ENCODE results near the gene RNF212B. TPM values are rescaled to one million over a fixed set of nuclear protein-coding genes. Genes with fewer than 3 reads are reported as not detected.

The RNF212B gene
- total RNA-seq, 1 experiment from 2014 or later = not detected

DNA sequence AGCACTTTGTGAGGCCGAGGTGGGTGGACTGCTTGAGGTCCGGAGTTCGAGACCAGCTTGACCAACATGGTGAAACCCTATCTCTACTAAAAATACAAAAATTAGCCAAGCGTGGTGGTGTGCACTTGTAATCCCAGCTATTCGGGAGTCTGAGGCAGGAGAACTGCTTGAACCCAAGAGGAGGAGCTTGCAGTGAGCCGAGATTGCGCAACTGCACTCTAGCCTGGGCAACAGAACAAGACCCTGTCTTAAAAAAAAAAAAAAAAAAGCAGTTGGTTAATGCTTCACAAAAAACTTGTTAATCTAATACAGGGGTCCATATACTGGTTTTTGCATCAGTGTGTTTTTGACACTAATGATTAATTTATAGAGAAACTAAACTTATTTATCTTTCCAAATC is 35.7 kb upstream of the RNF212B start:
- no peaks in the 10 kb centered on the region for H3K27me3 ChIP-seq (ENCODE audit: control insufficient read depth, insufficient read depth, low read length)
- no peaks in the 10 kb centered on the region for H3K4me1 ChIP-seq (ENCODE audit: control insufficient read depth, insufficient read depth, low read length)
- H3K4me3 ChIP-seq (ENCODE audit: low read depth in 2 of 2, low read length in 2 of 2) = no peak overlapping the region
- no peak overlapping the region for H3K27ac ChIP-seq (ENCODE audit: low read length)
- in situ Hi-C loops (cut with HindIII; ENCODE audit: low pct_unique_long_range_greater_than_20kb, low sequenced_read_pairs) (no loop called here), intact Hi-C loops (cut with micrococcal nuclease; ENCODE audit: unreplicated experiment) (no loop called here)
- ATAC-seq = no peak
- no peak for DNase-seq (ENCODE audit: low read depth, low spot score)
- no peaks in the 10 kb centered on the region for H3K36me3 ChIP-seq (ENCODE audit: control insufficient read depth, insufficient read depth, low read length)
- no peaks in the 10 kb centered on the region for H3K9me3 ChIP-seq (ENCODE audit: control insufficient read depth, insufficient read depth, low read depth, low read length)
- no peak for TF ChIP-seq TCF7L2 (IDR thresholded peaks at IDR 0.05; ENCODE audit: low read depth, low read length)
- TF ChIP-seq SIN3A (IDR thresholded peaks at IDR 0.05; ENCODE audit: borderline replicate concordance, insufficient read depth, low read depth, low read length) = no peak
- no peak for TF ChIP-seq POLR2AphosphoS5 (IDR thresholded peaks at IDR 0.05; ENCODE audit: low read depth, low read length)
- TF ChIP-seq, protein P1, sequence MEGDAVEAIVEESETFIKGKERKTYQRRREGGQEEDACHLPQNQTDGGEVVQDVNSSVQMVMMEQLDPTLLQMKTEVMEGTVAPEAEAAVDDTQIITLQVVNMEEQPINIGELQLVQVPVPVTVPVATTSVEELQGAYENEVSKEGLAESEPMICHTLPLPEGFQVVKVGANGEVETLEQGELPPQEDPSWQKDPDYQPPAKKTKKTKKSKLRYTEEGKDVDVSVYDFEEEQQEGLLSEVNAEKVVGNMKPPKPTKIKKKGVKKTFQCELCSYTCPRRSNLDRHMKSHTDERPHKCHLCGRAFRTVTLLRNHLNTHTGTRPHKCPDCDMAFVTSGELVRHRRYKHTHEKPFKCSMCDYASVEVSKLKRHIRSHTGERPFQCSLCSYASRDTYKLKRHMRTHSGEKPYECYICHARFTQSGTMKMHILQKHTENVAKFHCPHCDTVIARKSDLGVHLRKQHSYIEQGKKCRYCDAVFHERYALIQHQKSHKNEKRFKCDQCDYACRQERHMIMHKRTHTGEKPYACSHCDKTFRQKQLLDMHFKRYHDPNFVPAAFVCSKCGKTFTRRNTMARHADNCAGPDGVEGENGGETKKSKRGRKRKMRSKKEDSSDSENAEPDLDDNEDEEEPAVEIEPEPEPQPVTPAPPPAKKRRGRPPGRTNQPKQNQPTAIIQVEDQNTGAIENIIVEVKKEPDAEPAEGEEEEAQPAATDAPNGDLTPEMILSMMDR (IDR thresholded peaks at IDR 0.05) = no peak
- TF ChIP-seq, protein P2, sequence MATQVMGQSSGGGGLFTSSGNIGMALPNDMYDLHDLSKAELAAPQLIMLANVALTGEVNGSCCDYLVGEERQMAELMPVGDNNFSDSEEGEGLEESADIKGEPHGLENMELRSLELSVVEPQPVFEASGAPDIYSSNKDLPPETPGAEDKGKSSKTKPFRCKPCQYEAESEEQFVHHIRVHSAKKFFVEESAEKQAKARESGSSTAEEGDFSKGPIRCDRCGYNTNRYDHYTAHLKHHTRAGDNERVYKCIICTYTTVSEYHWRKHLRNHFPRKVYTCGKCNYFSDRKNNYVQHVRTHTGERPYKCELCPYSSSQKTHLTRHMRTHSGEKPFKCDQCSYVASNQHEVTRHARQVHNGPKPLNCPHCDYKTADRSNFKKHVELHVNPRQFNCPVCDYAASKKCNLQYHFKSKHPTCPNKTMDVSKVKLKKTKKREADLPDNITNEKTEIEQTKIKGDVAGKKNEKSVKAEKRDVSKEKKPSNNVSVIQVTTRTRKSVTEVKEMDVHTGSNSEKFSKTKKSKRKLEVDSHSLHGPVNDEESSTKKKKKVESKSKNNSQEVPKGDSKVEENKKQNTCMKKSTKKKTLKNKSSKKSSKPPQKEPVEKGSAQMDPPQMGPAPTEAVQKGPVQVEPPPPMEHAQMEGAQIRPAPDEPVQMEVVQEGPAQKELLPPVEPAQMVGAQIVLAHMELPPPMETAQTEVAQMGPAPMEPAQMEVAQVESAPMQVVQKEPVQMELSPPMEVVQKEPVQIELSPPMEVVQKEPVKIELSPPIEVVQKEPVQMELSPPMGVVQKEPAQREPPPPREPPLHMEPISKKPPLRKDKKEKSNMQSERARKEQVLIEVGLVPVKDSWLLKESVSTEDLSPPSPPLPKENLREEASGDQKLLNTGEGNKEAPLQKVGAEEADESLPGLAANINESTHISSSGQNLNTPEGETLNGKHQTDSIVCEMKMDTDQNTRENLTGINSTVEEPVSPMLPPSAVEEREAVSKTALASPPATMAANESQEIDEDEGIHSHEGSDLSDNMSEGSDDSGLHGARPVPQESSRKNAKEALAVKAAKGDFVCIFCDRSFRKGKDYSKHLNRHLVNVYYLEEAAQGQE (IDR thresholded peaks at IDR 0.05; ENCODE audit: insufficient read depth in 1 of 2, low read depth in 2 of 2, low read length in 1 of 2) = no peak
- no TSS peak for BruUV-seq (replicated peaks)
- POLR2A ChIA-PET = no interaction called here
- CTCF ChIA-PET = no interaction called here

DNA sequence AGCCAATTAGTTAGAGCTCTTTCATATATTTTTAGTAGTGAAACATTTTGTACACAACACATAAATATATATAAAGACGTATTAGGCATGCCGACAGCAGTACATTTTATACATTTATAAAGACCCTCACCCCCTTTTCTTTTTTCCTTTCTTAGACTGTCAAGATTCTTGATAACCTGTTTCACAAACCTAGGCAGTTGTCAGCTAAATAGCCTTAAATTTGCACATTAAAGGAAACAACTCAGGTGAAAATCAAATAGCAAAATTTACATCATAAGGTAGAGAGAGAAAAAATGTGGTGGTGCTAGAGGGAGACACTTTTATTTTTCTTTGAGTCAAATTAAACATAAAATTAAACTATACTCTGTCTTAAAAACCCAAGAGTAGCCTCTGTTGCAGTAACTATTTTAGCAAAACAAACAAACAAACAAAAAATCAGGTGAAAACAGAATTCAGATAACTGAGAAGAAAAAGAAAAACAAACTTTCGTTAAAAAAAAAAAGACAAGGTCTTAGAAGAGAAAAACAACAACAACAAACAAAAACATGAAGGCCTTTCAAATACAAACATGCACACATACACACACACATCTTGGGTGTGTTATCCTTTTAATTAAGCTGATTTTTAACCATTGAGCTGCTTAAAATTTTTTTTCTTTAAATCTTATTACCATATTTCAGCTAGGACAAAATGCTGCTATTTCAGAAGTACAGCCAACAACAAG is 31.2 kb upstream of the RNF212B start:
- in situ Hi-C loops (cut with HindIII; ENCODE audit: low pct_unique_long_range_greater_than_20kb, low sequenced_read_pairs) = no loop called here
- ATAC-seq = no peak
- no peaks in the 10 kb centered on the region for H3K27me3 ChIP-seq (ENCODE audit: control insufficient read depth, insufficient read depth, low read length)
- H3K4me3 ChIP-seq (ENCODE audit: low read depth in 2 of 2, low read length in 2 of 2) = no peak overlapping the region
- no peak for DNase-seq (ENCODE audit: low read depth, low spot score)
- ChIA-PET CTCF (no interaction called here), POLR2A (no interaction called here)
- no peaks in the 10 kb centered on the region for H3K36me3 ChIP-seq (ENCODE audit: control insufficient read depth, insufficient read depth, low read length)
- H3K4me1 ChIP-seq (ENCODE audit: control insufficient read depth, insufficient read depth, low read length) = no peaks in the 10 kb centered on the region
- TF ChIP-seq, protein P2 (IDR thresholded peaks at IDR 0.05; ENCODE audit: insufficient read depth in 1 of 2, low read depth in 2 of 2, low read length in 1 of 2) = no peak
- TF ChIP-seq, protein P1 (IDR thresholded peaks at IDR 0.05) = no peak
- TF ChIP-seq SIN3A (IDR thresholded peaks at IDR 0.05; ENCODE audit: borderline replicate concordance, insufficient read depth, low read depth, low read length) = no peak
- no peak for TF ChIP-seq POLR2AphosphoS5 (IDR thresholded peaks at IDR 0.05; ENCODE audit: low read depth, low read length)
- no peak for TF ChIP-seq TCF7L2 (IDR thresholded peaks at IDR 0.05; ENCODE audit: low read depth, low read length)
- BruUV-seq (replicated peaks) = no TSS peak
- intact Hi-C loops (cut with micrococcal nuclease; ENCODE audit: unreplicated experiment) = no loop called here
- H3K9me3 ChIP-seq (ENCODE audit: control insufficient read depth, insufficient read depth, low read depth, low read length) = no peaks in the 10 kb centered on the region
- H3K27ac ChIP-seq (ENCODE audit: low read length) = no peak overlapping the region

All from Panc1 (cell line).